ENCODE measurements around the gene BMERB1. TPM values are rescaled to one million over a fixed set of nuclear protein-coding genes. Genes with fewer than 3 reads are reported as not detected.
"Not testable (repeated sequence)": the region's sequence is repeated elsewhere in the genome, so short reads cannot be mapped to it uniquely, and the experiment has no call there.

Gene BMERB1
- total RNA-seq, 1 donor from 2014 or later: 16.1 TPM

- DNase-seq (no peak), ATAC-seq (no peak)
- H3K36me3 ChIP-seq: no peaks in the 10 kb centered on the region
- H3K9me3 ChIP-seq: no peaks in the 10 kb centered on the region
- no peaks in the 10 kb centered on the region for H3K4me1 ChIP-seq
- no peak overlapping the region for H3K27ac ChIP-seq
- no peaks in the 10 kb centered on the region for H3K27me3 ChIP-seq (ENCODE audit: low read depth)
- H3K4me3 ChIP-seq: no peak overlapping the region
- no peak for TF ChIP-seq CTCF (IDR thresholded peaks at IDR 0.05)
- intact Hi-C loops (cut with DNase I): no loop called here
Measured at GRCh38 chr16:15452246-15452855, 18.0 kb downstream of the BMERB1 start.

DNA sequence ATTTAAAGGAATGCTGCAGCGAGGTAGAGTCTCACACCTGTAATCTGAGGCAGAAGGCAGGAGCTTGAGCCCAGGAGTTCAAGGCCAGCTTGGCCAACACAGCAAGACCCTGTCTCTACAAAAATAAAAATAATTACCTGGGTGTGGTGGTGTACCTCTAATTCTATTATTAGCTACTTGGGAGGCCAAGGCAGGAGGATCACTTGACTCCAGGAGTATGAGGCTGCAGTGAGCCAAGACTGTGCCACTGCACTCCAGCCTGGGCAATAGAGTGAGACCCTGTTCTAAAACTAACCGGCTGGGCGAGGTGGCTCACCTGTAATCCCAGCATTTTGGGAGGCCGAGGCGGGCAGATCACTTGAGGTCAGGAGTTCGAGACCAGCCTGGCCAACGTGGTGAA lies 18.9 kb downstream of the BMERB1 start:
- H3K27ac ChIP-seq; H3K27me3 ChIP-seq (ENCODE audit: low read depth); ATAC-seq; DNase-seq; H3K4me1 ChIP-seq; H3K4me3 ChIP-seq; intact Hi-C loops (cut with DNase I); H3K36me3 ChIP-seq; H3K9me3 ChIP-seq: not testable (repeated sequence)

GRCh38 chr16:15454933-15455332 lies 20.5 kb downstream of the BMERB1 start:
- ATAC-seq; H3K27me3 ChIP-seq (ENCODE audit: low read depth); DNase-seq; H3K4me1 ChIP-seq; H3K27ac ChIP-seq; intact Hi-C loops (cut with DNase I); H3K4me3 ChIP-seq; H3K36me3 ChIP-seq; H3K9me3 ChIP-seq: not testable (repeated sequence)

DNA sequence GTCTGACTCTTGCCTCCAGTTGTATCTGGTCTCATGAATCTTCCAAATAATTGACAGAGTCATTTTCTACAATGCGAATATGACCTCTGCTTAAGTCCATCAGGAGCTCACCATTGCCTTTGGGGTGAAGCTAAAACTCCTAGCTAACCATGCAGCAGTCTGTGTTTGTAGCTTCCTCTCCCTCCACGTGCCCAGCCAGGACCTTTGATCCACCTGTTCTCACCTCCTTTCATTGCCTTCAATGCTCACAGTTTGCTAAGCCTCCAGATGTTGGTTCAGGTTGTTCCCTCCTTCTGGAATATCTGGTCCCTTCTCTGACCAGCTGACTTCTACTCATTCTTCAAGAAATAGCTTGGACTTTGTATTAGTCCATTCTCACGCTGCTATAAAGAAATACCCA lies 23.0 kb downstream of the BMERB1 start:
- intact Hi-C loops (cut with DNase I): no loop called here
- Histone ChIP-seq H3K36me3 (no peaks in the 10 kb centered on the region), H3K4me3 (no peak overlapping the region), H3K4me1 (no peaks in the 10 kb centered on the region), H3K27ac (no peak overlapping the region), H3K9me3 (no peaks in the 10 kb centered on the region), H3K27me3 (ENCODE audit: low read depth) (no peaks in the 10 kb centered on the region)
- DNase-seq (no peak), ATAC-seq (no peak)
- no peak for TF ChIP-seq CTCF (IDR thresholded peaks at IDR 0.05)

- DNase-seq (no peak), ATAC-seq (no peak)
- Histone ChIP-seq H3K36me3 (no peaks in the 10 kb centered on the region), H3K27me3 (ENCODE audit: low read depth) (no peaks in the 10 kb centered on the region), H3K27ac (no peak overlapping the region), H3K4me3 (no peak overlapping the region), H3K4me1 (no peaks in the 10 kb centered on the region), H3K9me3 (no peaks in the 10 kb centered on the region)
- TF ChIP-seq CTCF (IDR thresholded peaks at IDR 0.05): no peak
- intact Hi-C loops (cut with DNase I): no loop called here
Measured at GRCh38 chr16:15457958-15458357, 23.6 kb downstream of the BMERB1 start.

DNA sequence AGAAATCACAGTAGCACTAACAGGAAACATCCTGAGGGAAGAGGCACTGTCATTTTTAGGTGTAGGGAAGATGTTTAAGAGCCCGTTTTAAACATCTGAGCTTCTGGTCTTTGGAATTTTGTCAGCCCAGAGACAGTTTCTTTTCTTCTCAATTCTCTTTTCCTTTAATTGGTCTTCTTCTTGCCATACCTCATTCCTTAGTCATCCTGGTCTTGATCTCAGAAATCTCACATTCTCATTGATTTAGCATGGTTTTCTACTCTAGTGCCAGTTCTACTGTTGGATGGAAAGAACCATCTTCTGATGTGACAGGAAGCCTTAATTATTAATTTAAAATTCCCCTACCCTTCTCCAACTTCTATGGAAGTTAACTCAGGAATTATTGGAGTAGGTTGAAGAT lies 25.4 kb downstream of the BMERB1 start:
- Histone ChIP-seq H3K4me3 (no peak overlapping the region), H3K27me3 (ENCODE audit: low read depth) (no peaks in the 10 kb centered on the region), H3K9me3 (no peaks in the 10 kb centered on the region), H3K36me3 (no peaks in the 10 kb centered on the region), H3K27ac (no peak overlapping the region), H3K4me1 (no peaks in the 10 kb centered on the region)
- intact Hi-C loops (cut with DNase I): no loop called here
- no peak for DNase-seq
- no peak for TF ChIP-seq CTCF (IDR thresholded peaks at IDR 0.05)
- no peak for ATAC-seq

DNA sequence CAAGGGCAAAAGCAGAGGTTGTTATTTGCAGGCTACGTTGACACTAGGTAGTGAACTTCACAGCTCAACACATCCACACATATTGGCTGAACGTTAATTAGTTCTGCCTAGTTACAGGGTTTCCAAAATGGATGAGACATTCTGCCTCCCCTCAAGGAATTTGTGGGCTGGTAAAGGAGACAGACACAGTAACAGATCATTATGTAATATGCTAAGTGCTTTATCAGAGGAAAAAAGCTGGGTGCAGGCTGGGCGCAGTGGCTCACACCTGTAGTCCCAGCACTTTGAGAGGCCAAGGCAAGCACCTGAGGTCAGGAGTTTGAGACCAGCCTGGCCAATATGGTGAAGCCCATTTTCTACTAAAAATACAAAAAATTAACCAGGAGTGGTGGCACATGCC lies 26.2 kb downstream of the BMERB1 start:
- ATAC-seq: no peak
- intact Hi-C loops (cut with DNase I): no loop called here
- Histone ChIP-seq H3K27me3 (ENCODE audit: low read depth) (no peaks in the 10 kb centered on the region), H3K4me3 (no peak overlapping the region), H3K9me3 (no peaks in the 10 kb centered on the region), H3K4me1 (no peaks in the 10 kb centered on the region), H3K27ac (no peak overlapping the region), H3K36me3 (no peaks in the 10 kb centered on the region)
- no peak for TF ChIP-seq CTCF (IDR thresholded peaks at IDR 0.05)
- no peak for DNase-seq

All from lower lobe of right lung (tissue), 2 donors.